ENCODE measurements around the gene CGB8.

DNA sequence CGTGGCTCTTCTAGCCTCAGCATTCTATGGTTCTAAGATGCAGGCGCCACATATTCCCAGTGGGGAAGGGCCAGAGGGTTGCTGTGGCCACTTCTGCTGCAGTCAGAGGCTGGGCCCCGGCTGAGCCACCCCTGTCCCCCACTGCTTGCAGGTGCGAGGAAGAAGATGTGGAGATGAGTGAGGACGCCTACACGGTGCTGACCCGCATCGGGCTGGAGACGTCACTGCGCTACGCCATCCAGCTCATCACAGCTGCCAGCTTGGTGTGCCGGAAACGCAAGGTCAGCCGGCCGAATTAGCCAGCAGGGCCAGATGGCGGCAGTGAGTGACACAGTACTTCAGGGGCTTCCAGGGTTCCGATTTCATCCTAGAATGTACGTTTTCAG lies 34.0 kb downstream of the CGB8 start:
- no peak for TF ChIP-seq EZH2 (IDR thresholded peaks at IDR 0.05; ENCODE audit: low read depth, unreplicated experiment)
- no peak for TF ChIP-seq POLR2AphosphoS5 (IDR thresholded peaks at IDR 0.05; ENCODE audit: low read depth)
- TF ChIP-seq, protein P1, sequence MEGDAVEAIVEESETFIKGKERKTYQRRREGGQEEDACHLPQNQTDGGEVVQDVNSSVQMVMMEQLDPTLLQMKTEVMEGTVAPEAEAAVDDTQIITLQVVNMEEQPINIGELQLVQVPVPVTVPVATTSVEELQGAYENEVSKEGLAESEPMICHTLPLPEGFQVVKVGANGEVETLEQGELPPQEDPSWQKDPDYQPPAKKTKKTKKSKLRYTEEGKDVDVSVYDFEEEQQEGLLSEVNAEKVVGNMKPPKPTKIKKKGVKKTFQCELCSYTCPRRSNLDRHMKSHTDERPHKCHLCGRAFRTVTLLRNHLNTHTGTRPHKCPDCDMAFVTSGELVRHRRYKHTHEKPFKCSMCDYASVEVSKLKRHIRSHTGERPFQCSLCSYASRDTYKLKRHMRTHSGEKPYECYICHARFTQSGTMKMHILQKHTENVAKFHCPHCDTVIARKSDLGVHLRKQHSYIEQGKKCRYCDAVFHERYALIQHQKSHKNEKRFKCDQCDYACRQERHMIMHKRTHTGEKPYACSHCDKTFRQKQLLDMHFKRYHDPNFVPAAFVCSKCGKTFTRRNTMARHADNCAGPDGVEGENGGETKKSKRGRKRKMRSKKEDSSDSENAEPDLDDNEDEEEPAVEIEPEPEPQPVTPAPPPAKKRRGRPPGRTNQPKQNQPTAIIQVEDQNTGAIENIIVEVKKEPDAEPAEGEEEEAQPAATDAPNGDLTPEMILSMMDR (conservative IDR thresholded peaks at IDR 0.05; ENCODE audit: low read depth in 2 of 2): no peak
- TF ChIP-seq, protein P2, sequence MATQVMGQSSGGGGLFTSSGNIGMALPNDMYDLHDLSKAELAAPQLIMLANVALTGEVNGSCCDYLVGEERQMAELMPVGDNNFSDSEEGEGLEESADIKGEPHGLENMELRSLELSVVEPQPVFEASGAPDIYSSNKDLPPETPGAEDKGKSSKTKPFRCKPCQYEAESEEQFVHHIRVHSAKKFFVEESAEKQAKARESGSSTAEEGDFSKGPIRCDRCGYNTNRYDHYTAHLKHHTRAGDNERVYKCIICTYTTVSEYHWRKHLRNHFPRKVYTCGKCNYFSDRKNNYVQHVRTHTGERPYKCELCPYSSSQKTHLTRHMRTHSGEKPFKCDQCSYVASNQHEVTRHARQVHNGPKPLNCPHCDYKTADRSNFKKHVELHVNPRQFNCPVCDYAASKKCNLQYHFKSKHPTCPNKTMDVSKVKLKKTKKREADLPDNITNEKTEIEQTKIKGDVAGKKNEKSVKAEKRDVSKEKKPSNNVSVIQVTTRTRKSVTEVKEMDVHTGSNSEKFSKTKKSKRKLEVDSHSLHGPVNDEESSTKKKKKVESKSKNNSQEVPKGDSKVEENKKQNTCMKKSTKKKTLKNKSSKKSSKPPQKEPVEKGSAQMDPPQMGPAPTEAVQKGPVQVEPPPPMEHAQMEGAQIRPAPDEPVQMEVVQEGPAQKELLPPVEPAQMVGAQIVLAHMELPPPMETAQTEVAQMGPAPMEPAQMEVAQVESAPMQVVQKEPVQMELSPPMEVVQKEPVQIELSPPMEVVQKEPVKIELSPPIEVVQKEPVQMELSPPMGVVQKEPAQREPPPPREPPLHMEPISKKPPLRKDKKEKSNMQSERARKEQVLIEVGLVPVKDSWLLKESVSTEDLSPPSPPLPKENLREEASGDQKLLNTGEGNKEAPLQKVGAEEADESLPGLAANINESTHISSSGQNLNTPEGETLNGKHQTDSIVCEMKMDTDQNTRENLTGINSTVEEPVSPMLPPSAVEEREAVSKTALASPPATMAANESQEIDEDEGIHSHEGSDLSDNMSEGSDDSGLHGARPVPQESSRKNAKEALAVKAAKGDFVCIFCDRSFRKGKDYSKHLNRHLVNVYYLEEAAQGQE (IDR thresholded peaks at IDR 0.05; ENCODE audit: unreplicated experiment): no peak
